Measurements from ENCODE around the gene CRABP1. TPM values are rescaled to one million over a fixed set of nuclear protein-coding genes. Genes with fewer than 3 reads are reported as not detected.

CRABP1 gene
- total RNA-seq, 1 donor from 2014 or later: not detected

- no peak for DNase-seq (ENCODE audit: low read depth)
Measured at GRCh38 chr15:78347586-78348543, 7.7 kb downstream of the CRABP1 start.

DNA sequence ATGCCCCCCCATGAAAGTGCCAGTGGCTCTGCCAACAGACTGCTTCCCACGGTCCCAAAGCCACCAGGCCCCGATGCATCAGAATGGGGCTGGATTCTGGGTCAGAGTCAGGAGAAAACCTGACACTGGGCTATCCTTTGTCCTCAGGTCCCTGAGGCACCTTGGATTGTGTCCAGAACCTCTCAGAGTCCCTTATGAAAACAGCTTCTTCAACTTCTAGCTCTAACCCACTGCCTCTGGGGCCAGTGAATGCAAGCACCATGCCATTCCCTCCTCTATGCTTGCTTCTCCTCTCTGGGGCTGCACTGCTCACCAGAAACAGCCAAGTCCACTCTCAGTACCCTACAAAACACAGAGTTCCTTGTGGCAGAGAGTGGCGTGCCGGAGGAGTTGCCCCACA is 9.9 kb downstream of the CRABP1 start:
- no peak for DNase-seq (ENCODE audit: low read depth)

DNA sequence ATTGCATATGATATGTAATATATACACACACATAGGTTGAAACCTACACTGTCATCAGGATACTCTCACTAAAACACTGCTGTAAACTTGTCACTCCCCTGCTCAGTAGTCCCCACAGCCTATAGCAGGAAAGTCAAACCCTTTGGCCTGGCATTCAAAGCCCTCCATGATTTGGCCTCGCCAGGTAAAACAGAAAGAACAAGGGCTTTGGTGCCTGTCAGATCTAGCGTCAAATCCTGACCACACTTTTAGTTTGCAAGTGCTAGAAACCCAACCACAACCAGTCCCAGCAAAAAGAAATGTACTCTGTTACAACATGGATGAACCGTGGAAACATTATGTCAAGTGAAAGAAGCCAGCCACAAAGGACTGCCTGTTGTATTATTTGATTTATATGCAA is 11.4 kb downstream of the CRABP1 start:
- DNase-seq (ENCODE audit: low read depth): no peak

DNA sequence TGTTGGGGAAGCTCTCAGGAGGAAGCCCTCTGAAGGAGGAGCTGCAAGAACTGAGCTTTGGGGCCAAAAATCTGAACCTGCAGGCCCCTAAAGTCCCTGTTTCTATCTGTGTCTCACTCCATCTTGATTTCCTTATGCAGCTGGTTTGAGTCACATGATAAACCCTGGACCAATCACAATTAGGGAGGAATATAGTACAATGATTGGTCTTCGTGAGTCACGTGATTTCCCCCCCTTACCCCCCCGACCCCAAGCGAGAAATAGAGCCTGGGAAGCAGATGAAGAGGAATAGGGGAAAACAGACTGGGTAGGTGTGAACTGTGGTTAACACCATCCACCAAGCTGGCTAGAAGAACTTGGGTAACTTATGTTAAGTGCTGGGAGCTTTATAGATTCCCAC is 12.9 kb downstream of the CRABP1 start:
- no peak for DNase-seq (ENCODE audit: low read depth)

GRCh38 chr15:78355177-78355576 is 15.0 kb downstream of the CRABP1 start:
- no peak for DNase-seq (ENCODE audit: low read depth)

DNA sequence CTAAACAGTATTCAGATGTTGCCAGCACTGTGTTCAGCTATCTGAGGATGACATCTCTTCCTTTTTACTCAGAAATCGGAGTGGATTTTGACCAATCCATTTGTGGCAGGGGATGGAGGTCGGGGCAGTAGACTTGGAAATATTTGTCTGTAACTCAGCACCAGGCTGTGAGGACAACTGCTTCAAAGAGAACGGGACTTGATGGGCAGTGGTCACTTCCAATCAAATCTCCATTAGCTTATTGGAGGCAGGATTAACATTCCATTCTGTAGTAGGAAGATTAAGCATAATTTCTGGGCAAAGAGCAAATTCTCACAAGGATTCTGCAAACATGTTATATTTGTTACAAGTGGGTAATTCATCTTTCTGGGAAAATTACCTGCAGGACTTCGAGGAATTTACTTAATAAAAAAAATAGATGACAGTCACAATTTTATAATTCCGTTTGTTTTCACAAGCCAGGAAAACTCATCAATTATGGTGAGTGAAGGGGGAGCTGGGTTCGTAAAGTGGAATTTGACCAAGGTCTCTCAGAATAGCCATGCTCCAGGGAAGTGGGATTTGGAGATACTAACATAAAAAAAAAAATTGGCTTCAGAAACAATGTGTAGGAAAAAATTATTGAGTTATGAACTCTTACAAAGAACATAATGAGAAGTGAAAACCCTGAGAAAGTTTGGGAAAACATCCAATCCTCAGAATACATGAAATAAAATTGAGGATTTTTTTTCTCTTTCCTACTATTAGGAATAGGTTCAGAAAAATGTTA is 18.1 kb downstream of the CRABP1 start:
- DNase-seq (ENCODE audit: low read depth): no peak

GRCh38 chr15:78359041-78359808 is 19.1 kb downstream of the CRABP1 start:
- DNase-seq (ENCODE audit: low read depth): no peak

- DNase-seq (ENCODE audit: low read depth): no peak
Measured at GRCh38 chr15:78360367-78360801, 20.2 kb downstream of the CRABP1 start.

GRCh38 chr15:78360958-78361718 is 21.0 kb downstream of the CRABP1 start:
- DNase-seq (ENCODE audit: low read depth): no peak

DNA sequence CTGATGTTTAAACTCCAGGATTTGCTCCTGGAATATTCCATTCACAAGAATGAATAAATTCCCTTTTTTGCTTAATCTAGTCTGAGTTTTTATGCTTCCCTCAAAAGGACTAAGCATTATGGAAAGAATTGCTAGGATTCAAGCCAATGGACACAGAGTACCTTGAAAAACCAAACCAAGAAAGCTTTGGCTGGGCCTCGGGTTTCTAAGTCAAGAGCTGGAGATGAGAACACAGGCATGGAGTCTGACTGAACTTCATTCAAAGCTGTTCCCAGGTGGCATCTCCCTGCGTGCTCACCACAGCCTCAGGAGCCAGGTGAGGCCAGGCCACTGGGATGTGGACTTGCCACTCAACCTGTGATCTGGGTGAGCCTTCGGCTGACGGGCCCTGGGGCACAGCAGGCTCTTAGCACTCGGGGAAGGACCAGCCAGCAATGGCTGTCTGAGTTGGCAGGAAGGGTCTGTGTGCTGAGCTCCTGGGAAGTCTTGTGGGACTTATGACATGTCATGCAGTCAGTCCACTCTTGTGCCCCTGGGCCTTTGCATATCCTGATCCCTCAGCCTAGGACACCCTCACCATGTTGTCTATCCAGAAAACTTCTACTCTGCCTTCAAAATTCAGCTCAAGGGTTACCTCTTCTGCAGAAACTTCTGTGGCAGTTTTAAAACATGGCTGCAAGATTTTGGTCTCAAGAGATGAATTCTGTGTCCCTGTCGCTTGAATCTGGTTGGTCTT is 21.8 kb downstream of the CRABP1 start:
- DNase-seq (ENCODE audit: low read depth): no peak

- no peak for DNase-seq (ENCODE audit: low read depth)
Measured at GRCh38 chr15:78362716-78363380, 22.7 kb downstream of the CRABP1 start.

GRCh38 chr15:78363381-78363734 is 23.2 kb downstream of the CRABP1 start:
- DNase-seq (ENCODE audit: low read depth): no peak

- DNase-seq (ENCODE audit: low read depth): no peak
Measured at GRCh38 chr15:78364233-78364632, 24.1 kb downstream of the CRABP1 start.

- no peak for DNase-seq (ENCODE audit: low read depth)
Measured at GRCh38 chr15:78365917-78366316, 25.8 kb downstream of the CRABP1 start.

- no peak for DNase-seq (ENCODE audit: low read depth)
Measured at GRCh38 chr15:78366342-78366741, 26.2 kb downstream of the CRABP1 start.

- no peak for DNase-seq (ENCODE audit: low read depth)
Measured at GRCh38 chr15:78368651-78369050, 28.5 kb downstream of the CRABP1 start.

GRCh38 chr15:78369161-78369560 is 29.0 kb downstream of the CRABP1 start:
- DNase-seq (ENCODE audit: low read depth): no peak

GRCh38 chr15:78370013-78370412 is 29.9 kb downstream of the CRABP1 start:
- no peak for DNase-seq (ENCODE audit: low read depth)

DNA sequence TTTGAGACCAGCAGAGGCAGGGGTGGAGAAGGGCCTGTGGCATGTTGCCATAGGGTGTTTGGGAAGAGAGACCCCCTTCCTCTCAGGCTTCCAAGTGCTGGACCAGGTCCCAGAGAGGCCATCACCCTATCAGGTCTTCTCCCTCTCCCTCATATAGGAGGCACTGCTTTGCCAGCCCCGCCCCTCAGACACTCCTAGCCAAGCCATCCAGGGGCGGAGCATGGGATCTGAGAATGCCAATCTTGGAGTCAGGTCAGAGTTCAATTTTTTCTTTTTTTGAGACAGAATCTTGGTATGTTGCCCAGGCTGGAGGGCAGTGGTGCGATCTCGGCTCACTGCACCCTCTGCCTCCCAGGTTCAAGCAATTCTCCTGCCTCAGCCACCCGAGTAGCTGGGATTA is 32.7 kb downstream of the CRABP1 start:
- DNase-seq (ENCODE audit: low read depth): no peak
